GM21576 (cell line): ENCODE data around the gene SOX10.

ENCODE experiments used
- ATAC-seq: cut with Tn5 transposase; IDR thresholded peaks from one replicate; pipeline ENCODE4 v1.9.1; 2021; ENCODE audit warnings: mild to moderate bottlenecking, moderate library complexity; ENCODE audit not compliant: unreplicated experiment

SOX10 gene

DNA sequence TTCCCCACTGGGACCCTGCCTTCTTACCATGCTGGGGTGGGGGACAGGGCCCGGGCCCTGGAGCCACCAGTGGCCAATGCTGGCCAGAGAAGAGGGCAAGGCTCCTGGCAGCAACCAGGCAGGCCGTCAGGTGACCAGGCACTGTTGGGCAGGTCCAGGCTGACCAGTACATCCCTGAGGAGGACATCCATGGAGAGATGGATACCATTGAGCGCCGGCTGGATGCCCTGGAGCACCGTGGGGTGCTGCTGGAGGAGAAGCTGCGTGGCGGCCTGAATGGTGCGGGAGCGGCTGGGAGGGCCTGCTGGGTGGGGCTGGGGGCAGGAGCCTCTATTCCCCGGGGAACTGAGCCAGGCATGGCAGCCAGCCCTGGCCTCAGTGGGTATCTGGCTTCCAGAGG is 52.0 kb downstream of the SOX10 start:
- ATAC-seq = no peak

DNA sequence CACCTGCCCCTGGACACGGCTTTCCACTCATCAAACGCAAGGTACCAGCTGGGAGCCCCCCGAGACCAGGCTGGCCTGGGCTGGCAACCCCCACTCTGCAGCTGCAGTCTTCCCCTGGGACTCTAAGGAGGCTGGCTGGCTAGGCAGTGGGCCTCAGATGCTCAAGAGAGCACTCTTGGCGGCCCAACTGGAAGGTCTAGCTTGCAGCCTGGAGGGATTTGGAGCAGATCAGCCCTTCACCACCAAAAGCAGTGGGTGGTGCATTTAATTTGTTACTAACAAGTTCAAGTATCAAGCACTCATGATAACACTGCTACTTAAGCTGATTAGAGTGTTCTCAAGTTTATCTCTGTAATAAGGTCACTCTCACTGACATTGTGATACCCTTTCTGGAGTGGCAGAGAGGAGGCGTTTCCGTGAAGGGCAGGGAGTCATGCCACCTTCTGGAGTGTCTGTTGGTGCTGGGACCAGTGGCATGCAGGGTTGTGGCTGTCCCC is 52.4 kb downstream of the SOX10 start:
- ATAC-seq = no peak

DNA sequence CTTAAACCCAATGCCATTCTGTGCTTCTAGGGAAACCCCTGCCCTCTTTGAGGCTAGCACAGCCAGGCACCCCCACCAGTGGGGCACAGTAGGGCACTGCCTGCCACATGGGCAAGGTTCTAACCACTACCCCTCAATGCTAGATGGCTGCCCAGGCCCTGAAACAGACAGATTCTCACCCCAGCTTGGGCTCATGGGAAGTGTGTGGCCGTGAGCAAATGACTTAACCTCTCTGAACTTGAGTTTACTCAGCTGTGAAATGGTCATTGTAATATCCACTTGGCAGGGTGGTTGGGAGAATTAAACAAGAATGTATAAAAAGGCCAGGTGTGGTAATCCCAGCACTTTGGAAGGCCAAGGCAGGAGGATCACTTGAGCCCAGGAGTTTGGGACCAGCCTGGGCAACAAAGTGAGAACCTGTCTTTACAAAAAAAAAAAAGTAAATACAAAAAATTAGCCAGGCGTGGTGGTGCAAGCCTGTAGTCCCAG is 53.4 kb downstream of the SOX10 start:
- no peak for ATAC-seq

DNA sequence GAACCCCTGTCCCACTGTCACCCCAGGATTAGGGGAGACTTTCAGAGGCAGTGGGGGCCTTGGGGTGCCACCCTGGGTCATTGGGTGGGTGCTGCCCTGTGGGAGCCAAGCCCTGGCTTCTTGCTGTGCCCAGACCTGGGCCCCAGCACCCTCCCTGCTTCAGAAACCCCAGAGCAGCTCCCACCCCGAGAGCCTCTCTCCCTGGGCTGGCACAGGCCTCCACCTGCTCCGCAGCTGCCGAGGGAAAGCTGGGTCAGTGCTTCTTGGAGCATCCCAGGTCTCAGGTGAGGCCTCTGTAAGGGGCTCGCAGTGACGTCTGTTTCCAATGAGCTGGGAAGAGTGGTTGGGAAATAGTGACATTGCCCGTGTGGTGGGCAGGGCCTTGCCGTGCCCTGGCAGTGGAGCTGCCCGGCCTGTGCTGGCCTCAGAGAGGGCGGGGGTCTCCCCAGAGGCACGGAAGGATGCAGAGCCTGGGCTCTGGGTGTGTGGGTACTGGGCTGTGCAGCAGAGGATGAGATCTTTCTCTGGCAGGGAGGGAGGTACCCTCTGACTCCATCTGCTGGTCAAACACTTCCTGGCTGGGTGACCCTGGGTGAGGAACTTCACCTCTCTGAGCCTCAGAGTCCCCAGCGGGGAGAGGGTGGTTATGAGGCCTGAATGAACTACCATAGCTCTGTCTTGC is 53.9 kb downstream of the SOX10 start:
- ATAC-seq = no peak

DNA sequence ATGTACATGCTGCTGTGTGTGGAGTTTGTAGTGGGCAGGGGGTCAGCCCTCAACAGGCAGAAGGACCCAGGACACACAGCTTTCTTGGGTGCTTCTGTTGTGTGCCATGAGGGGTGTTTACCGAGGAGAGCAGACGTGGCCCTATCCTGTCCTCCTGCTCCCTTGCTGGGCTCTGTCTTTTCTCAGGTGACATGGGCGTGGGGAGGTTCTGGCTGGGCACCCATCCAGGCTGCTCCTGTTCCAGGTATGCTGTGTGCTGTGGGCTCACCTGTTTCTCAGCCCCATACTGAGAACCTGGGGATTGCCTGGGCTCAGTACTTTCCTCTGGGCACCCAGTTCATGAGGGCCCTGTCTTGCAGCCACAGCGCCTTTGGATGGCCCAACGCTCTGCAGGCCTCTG is 55.0 kb downstream of the SOX10 start:
- ATAC-seq = no peak

DNA sequence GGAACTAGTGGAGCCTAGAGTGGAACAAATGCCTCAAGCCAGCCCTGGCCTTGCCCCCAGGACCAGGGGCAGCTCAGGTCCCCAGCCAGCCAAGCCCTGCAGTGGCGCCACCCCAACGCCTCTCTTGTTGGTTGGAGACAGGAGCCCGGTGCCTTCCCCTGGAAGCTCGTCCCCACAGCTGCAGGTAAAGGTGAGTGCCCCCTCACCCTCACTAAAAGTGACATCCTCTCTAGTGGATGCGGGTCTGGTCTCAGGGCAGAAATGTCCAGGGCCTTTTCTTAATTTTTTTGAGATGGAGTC is 56.8 kb downstream of the SOX10 start:
- ATAC-seq = no peak

DNA sequence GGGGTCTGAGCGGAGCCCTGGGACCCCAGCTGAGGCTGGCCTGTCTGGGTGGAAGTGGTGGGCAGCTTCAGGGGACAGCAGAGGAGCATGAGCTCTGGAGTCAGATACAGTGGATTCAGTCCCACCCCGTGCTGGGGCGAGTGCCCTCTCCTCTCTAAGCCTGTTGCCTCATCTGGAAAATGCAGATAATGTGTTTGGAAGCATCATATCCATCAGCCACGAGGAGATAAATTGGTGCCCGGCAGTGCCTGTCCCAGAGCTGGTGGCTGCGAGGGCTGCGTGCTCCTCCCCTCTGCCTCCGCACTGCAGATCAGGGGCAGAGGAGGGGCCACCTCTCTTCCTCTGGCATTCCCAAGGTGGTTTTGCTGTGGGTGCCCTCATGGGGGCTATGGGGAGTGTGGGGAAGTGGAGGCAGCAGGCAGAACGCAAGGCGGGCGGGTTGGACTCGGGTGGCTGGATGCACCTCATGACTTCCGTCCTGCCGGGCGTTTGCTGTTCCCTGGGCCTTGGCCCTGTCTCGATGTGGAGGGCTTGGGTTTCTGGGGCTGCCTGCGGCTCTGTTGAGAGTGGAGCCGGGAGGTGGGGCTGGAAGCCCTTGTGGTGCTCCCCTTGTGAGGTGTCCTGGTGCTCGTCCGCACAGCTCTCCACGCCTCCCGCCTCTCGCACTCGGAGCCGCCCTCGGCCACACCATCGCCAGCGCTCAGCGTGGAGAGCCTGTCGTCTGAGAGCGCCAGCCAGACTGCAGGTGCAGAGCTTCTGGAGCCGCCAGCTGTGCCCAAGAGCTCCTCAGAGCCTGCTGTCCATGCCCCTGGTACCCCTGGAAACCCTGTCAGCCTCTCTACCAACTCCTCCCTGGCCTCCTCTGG is 57.4 kb downstream of the SOX10 start:
- ATAC-seq = no peak

DNA sequence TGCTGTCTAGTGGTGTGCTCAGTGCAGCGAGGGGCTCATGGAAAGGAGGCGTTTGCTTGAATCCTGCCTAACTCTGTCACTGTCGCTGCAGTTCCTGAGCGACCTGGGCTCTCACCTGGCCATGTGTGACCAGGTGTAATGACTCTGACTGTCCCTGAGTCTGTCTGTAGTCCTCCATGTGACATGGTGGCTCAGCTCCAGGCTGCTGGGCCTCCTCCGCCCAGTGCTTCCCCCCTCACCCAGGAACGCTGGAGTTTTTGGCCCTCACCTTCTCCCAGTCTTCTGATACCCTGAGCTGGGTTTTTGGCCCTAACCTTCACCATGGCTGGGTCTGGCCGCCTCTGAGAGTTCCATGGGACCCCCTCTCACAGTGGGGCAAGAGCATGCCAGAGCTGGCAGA is 58.0 kb downstream of the SOX10 start:
- no peak for ATAC-seq

DNA sequence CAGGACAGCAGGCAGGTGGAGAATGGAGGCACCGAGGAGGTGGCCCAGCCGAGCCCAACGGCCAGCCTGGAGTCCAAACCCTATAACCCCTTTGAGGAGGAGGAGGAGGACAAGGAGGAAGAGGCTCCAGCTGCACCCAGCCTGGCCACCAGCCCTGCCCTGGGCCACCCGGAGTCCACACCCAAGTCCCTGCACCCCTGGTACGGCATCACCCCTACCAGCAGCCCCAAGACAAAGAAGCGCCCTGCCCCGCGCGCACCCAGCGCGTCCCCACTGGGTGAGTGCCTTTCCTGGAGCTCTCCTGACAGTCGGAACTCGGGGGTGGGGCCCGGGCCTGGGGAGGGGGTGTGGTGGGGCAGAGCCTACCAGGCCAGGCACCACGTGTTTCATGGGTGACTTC is 58.6 kb downstream of the SOX10 start:
- no peak for ATAC-seq

DNA sequence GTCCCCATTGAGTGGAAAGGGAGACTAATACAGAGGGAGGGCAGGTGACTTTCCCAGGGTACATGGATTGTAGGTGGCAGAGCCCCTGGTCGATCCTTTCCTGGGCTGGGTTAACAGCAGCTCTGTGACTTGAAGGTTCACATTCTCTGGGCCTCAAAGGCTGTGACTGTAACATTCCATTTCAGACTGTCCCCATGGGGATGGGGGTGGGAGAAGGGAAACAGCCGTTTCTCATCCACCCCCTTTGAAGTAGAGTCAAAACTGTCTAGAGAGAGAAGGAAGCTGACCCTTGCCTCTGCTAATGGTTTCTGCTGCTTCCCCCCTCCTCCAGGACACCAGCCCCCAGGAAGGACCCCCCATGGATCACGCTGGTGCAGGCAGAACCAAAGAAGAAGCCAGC is 59.0 kb downstream of the SOX10 start:
- ATAC-seq = no peak

DNA sequence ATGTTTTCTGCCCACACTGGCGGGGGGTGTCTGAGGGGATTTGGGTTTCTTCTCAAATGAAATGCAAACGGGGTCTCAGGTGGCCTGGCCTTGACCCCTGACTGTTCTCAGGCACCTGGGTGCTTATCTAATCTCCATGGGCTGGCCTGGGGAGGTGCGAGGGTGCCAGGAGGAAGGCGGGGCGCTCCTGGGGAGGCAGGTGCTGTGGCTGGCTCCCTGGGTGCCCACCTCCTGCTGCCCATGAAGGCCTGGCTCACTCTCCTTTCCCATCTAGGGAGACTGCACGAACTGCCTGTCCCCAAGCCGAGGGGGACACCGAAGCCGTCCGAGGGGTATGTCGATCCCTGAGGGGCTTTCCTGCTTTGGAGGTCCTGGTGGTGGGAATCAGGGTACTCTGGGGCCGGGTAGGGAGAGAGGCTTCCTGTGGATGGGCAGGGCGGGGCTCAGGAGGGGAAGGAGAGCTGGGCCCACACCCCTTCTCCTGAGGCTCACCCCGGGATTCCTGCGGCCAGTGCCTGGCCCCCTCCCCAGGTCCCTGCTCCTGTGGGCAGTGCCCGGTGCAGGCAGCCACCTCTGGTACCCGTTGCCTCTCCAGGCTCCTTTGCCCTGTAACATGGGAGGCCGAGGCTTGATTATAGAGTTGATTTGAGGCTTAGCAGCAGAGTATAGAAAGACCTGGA is 59.8 kb downstream of the SOX10 start:
- ATAC-seq = no peak

DNA sequence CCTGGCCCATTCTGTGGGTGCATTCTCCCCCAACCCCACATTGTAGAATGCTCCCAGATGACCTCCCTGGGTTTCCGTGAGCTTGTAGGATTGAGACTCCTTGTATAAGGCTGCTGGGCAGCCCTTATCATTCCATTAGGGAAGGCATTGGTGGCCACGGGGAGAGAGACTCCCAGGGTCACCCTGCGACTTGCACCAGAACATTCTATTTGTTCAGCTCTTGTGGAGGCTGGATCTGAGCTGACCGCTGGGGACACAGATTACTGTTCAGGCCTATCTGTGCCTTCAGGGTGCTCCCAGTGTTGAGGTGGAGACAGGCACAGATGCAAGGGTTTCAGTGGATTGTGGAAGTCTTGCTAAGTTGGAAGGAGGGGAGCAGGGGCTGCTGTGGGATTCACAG is 60.4 kb downstream of the SOX10 start:
- no peak for ATAC-seq
